ENCODE results near the gene IPPK. TPM values are rescaled to one million over a fixed set of nuclear protein-coding genes. Genes with fewer than 3 reads are reported as not detected.

Gene IPPK
- total RNA-seq, 4 donors from 2014 or later, result 10.0 to 26.2 (median 12.5) TPM

DNA sequence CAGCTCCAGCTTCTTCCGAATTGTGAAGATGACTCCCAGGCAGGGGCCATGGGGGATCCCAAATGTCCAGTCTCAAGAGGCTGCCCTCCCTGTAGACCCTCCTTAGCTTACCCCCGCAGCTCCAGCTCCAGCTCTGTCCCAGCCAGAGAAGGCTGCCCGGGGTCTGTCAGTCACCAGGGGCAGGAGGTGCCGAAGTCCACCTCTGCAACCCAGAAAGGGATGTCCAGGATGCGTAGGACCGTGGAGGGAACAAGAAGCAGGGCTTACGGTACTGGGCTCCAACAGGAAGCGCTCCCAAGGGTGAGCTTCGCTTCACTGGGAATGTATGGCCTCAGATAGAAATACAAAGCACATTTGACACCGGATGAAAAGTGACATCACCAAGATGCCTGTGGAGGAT lies 6.0 kb downstream of the IPPK start:
- ATAC-seq (ENCODE audit: low FRiP score) (no peak), DNase-seq (ENCODE audit: low spot score) (no peak)
- TF ChIP-seq, protein P1, sequence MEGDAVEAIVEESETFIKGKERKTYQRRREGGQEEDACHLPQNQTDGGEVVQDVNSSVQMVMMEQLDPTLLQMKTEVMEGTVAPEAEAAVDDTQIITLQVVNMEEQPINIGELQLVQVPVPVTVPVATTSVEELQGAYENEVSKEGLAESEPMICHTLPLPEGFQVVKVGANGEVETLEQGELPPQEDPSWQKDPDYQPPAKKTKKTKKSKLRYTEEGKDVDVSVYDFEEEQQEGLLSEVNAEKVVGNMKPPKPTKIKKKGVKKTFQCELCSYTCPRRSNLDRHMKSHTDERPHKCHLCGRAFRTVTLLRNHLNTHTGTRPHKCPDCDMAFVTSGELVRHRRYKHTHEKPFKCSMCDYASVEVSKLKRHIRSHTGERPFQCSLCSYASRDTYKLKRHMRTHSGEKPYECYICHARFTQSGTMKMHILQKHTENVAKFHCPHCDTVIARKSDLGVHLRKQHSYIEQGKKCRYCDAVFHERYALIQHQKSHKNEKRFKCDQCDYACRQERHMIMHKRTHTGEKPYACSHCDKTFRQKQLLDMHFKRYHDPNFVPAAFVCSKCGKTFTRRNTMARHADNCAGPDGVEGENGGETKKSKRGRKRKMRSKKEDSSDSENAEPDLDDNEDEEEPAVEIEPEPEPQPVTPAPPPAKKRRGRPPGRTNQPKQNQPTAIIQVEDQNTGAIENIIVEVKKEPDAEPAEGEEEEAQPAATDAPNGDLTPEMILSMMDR (IDR thresholded peaks at IDR 0.05), result no peak

DNA sequence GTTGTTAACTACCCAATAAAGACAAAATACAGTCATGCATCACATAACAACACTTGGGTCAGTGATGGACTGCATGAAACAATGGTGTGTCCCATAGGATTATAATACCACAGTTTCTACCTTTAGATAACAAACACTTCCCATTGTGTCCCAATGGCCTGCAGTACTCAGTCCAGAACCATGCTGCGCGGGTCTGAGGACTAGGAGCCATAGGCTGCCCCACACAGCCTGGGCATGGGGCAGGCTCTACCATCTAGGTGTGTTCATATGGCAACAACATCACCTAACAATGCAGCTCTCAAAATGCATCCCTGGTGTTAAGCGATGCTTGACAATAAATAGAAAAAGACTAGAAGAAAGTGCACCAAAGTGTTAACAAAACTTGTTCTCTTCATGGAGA lies 6.8 kb downstream of the IPPK start:
- TF ChIP-seq, protein P1 (IDR thresholded peaks at IDR 0.05), result no peak
- ATAC-seq (ENCODE audit: low FRiP score) (no peak), DNase-seq (ENCODE audit: low spot score) (no peak)

DNA sequence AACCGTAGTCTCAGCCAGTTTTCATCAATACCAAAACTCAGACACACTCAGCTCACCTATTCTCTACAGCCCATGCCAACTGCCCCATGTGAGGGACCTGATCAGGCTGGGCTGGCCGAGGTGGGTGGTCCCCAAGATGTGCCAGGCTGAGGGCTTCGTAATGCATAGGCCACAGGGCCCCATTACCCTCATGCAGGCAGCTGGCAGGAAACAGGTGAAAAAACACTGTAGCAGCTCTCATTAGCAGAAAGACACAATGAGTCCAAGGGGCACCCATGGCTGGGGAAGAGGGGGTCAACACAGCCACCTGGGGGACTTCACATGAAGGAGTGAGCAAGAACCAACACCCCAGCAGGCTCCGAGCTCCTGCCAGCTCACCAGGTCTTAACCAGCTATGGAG lies 8.2 kb downstream of the IPPK start:
- TF ChIP-seq, protein P1 (IDR thresholded peaks at IDR 0.05), result no peak
- DNase-seq (ENCODE audit: low spot score) (no peak), ATAC-seq (ENCODE audit: low FRiP score) (no peak)

DNA sequence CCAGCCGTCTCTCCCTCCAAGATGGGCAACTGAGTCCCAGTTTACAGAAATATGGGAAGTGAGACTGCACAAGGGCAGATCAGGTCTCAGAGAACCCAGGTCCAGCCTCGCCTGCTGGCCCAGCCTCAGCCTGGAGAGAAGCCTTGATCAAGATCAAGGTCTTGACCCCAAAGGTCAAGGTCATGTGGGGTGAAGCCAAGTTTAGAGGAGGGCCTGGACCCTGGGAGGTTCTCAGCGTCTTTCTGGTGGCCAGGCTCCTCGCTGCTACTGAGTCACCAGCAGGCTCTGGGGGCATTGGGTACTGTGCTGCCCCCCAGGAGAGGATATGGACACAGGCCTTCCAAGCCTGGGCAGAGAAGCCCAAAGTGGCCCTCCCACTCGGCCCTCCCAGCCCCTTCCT lies 8.8 kb downstream of the IPPK start:
- DNase-seq (ENCODE audit: low spot score), result no peak
- no peak for ATAC-seq (ENCODE audit: low FRiP score)

DNA sequence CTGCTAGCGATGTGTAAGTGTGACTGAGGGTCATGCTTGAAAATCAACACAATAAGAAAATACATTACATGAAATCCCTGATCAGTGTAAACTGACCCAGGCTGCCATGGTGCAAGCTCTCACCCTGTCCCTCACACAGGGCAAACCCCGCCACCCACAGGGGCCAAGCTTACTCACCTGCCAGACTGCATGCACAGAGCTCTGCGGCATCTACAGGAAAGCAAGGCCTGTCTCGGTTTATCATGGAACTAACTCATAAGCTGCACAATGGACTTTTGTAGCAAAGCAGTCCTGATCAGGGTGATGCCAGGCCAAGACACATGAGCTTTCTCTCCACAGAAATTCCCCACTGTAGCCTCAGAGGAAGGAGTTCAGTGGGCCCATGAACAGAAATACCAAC lies 9.7 kb downstream of the IPPK start:
- ATAC-seq (ENCODE audit: low FRiP score), result no peak
- TF ChIP-seq, protein P1 (IDR thresholded peaks at IDR 0.05), result no peak
- DNase-seq (ENCODE audit: low spot score), result no peak

More for the DNA sequence above, 8.8 kb downstream of the IPPK start:
- TF ChIP-seq, protein P1 (IDR thresholded peaks at IDR 0.05), result no peak

DNA sequence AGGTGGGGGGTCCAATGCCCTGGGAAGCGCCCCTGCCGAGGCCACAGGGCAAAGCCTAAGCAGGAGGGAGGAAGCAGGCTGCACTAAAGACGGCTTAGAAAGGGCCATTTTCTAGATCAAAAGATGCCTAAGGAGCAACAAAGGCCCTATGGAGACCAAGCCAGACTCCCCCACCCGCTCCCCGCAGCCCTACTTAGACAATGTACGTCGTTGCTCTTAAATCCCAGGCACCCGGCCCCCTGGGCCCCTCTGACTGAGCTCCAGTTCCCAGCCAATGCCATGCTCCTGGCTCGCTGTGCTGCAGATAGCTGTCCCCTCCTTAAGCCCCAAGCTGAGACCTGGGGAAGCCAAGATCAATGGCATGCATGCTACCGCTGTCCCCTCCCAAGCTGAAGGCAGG lies 10.3 kb downstream of the IPPK start:
- TF ChIP-seq, protein P1 (IDR thresholded peaks at IDR 0.05), result no peak
- ATAC-seq (ENCODE audit: low FRiP score) (no peak), DNase-seq (ENCODE audit: low spot score) (no peak)

DNA sequence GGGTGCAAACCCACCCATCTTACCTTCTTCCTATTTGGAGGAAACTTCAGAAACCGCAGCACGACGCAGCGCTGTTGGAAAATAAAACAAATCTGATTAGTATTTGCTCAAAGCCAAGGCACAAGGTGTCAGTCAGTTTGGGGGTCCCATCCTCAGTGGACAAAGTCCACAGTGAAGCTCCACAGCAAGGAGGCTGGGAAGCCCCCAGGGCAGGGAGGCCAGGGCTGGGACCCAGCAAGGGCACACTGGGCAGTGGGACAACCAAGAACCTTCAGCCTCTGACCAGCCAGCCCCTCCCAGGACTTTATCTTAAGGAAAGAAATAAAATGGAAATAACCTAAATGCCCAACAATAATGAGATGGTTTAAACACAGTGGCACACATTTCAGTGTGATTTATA lies 11.3 kb downstream of the IPPK start:
- TF ChIP-seq, protein P1 (IDR thresholded peaks at IDR 0.05), result no peak
- ATAC-seq (ENCODE audit: low FRiP score), result no peak
- DNase-seq (ENCODE audit: low spot score), result no peak
